ENCODE data around the gene CDHR2. TPM values are rescaled to one million over a fixed set of nuclear protein-coding genes. Genes with fewer than 3 reads are reported as not detected.

Gene CDHR2
- total RNA-seq, 4 donors from 2014 or later = 0.10 to 0.23 TPM; not detected in 2

- H3K36me3 ChIP-seq = peaks cover 65% of the 10 kb centered on the region
- H3K9me3 ChIP-seq = no peaks in the 10 kb centered on the region
- no peak overlapping the region for H3K4me3 ChIP-seq
- H3K27ac ChIP-seq = no peak overlapping the region
- 87% methylated on average over 2 of the region's 2 CpGs for WGBS
- DNase-seq (ENCODE audit: low spot score in 2 of 2) = no peak
- H3K27me3 ChIP-seq = no peaks in the 10 kb centered on the region
- H3K4me1 ChIP-seq = no peaks in the 10 kb centered on the region
- TF ChIP-seq CTCF (IDR thresholded peaks at IDR 0.05) = no peak
- TF ChIP-seq POLR2AphosphoS5 (IDR thresholded peaks at IDR 0.05) = no peak
- no peak for TF ChIP-seq EP300 (IDR thresholded peaks at IDR 0.05)
- no peak for TF ChIP-seq POLR2A (IDR thresholded peaks at IDR 0.05)
These were observed 41.2 kb upstream of the CDHR2 start for GRCh38 chr5:176507911-176508310.

- Histone ChIP-seq H3K4me1 (no peaks in the 10 kb centered on the region), H3K27ac (no peak overlapping the region), H3K4me3 (no peak overlapping the region), H3K36me3 (peaks cover 58% of the 10 kb centered on the region), H3K27me3 (no peaks in the 10 kb centered on the region), H3K9me3 (no peaks in the 10 kb centered on the region)
- no peak for DNase-seq (ENCODE audit: low spot score in 2 of 2)
- 87% methylated on average over 4 of the region's 4 CpGs for WGBS
- TF ChIP-seq EP300 (IDR thresholded peaks at IDR 0.05) = no peak
- no peak for TF ChIP-seq POLR2A (IDR thresholded peaks at IDR 0.05)
- TF ChIP-seq POLR2AphosphoS5 (IDR thresholded peaks at IDR 0.05) = no peak
- TF ChIP-seq CTCF (IDR thresholded peaks at IDR 0.05) = no peak
These were observed 40.5 kb upstream of the CDHR2 start for GRCh38 chr5:176508603-176509002.

GRCh38 chr5:176513788-176514187, 35.4 kb upstream of the CDHR2 start:
- H3K27me3 ChIP-seq = no peaks in the 10 kb centered on the region
- H3K36me3 ChIP-seq = peaks cover 14% of the 10 kb centered on the region
- 84% methylated on average over 12 of the region's 12 CpGs for WGBS
- H3K9me3 ChIP-seq = no peaks in the 10 kb centered on the region
- no peak overlapping the region for H3K4me3 ChIP-seq
- TF ChIP-seq CTCF (IDR thresholded peaks at IDR 0.05) (no peak), POLR2A (IDR thresholded peaks at IDR 0.05) (no peak), POLR2AphosphoS5 (IDR thresholded peaks at IDR 0.05) (no peak), EP300 (IDR thresholded peaks at IDR 0.05) (no peak)
- DNase-seq (ENCODE audit: low spot score in 2 of 2) = no peak
- no peaks in the 10 kb centered on the region for H3K4me1 ChIP-seq
- H3K27ac ChIP-seq = no peak overlapping the region

GRCh38 chr5:176514244-176514950, 34.7 kb upstream of the CDHR2 start:
- no peaks in the 10 kb centered on the region for H3K27me3 ChIP-seq
- TF ChIP-seq CTCF (IDR thresholded peaks at IDR 0.05) (no peak), EP300 (IDR thresholded peaks at IDR 0.05) (no peak), POLR2A (IDR thresholded peaks at IDR 0.05) (no peak), POLR2AphosphoS5 (IDR thresholded peaks at IDR 0.05) (no peak)
- no peak overlapping the region for H3K27ac ChIP-seq
- H3K9me3 ChIP-seq = no peaks in the 10 kb centered on the region
- no peak overlapping the region for H3K4me3 ChIP-seq
- 82% methylated on average over 11 of the region's 11 CpGs for whole genome bisulfite sequencing
- DNase-seq (ENCODE audit: low spot score in 2 of 2) = no peak
- no peaks in the 10 kb centered on the region for H3K4me1 ChIP-seq
- H3K36me3 ChIP-seq = peaks cover 8% of the 10 kb centered on the region

- no peak overlapping the region for H3K4me3 ChIP-seq
- no peaks in the 10 kb centered on the region for H3K4me1 ChIP-seq
- no peak for DNase-seq (ENCODE audit: low spot score in 2 of 2)
- WGBS = 83% methylated on average over 4 of the region's 4 CpGs
- no peaks in the 10 kb centered on the region for H3K27me3 ChIP-seq
- TF ChIP-seq EP300 (IDR thresholded peaks at IDR 0.05) = no peak
- TF ChIP-seq POLR2A (IDR thresholded peaks at IDR 0.05) = no peak
- TF ChIP-seq CTCF (IDR thresholded peaks at IDR 0.05) = no peak
- no peak for TF ChIP-seq POLR2AphosphoS5 (IDR thresholded peaks at IDR 0.05)
- no peak overlapping the region for H3K27ac ChIP-seq
- no peaks in the 10 kb centered on the region for H3K9me3 ChIP-seq
- no peaks in the 10 kb centered on the region for H3K36me3 ChIP-seq
These were observed 33.7 kb upstream of the CDHR2 start for GRCh38 chr5:176515396-176515795.

Measured in suprapubic skin (tissue), 4 donors.